Right atrium auricular region (tissue), 2 donors: ENCODE data around the gene PDE10A. TPM values are rescaled to one million over a fixed set of nuclear protein-coding genes. Genes with fewer than 3 reads are reported as not detected.

Source experiments
- DNase-seq: peaks from one replicate; pipeline ENCODE4 v3.0.0-alpha.2; 2019; ENCODE audit warnings: low spot score
- H3K27ac ChIP-seq, 2 donors: fragments of 200-600 bp; sonication (generic); 1 replicate in 1 of 2; 2 replicates in 1 of 2; pipeline ENCODE4 v1.5.1; 2016 to 2019
- H3K27me3 ChIP-seq, 2 donors: fragments of 200-600 bp; sonication (generic); one replicate each; pipeline versions ENCODE4 v1.5.1 to v1.6.0; 2017 to 2019
- H3K36me3 ChIP-seq: fragments of 200-600 bp; sonication (generic); one replicate; pipeline ENCODE4 v1.5.1; 2016
- H3K4me1 ChIP-seq, 2 donors: fragments of 200-600 bp; sonication (generic); one replicate each; pipeline versions ENCODE4 v1.5.1 to v1.6.0; 2017 to 2019
- H3K4me3 ChIP-seq, 2 donors: fragments of 200-600 bp; sonication (generic); 1 replicate in 1 of 2; 2 replicates in 1 of 2; pipeline ENCODE4 v1.5.1; 2017 to 2019; ENCODE audit warnings: mild to moderate bottlenecking in 1 of 2, moderate library complexity in 1 of 2
- H3K9me3 ChIP-seq, 2 donors: fragments of 200-600 bp; sonication (generic); one replicate each; pipeline ENCODE4 v1.5.1; 2019
- total RNA-seq, 2 donors: library from RNA; depleted of rRNA; stranded (reverse); fragments of >200 nt; gene quantifications; one replicate each; pipeline ENCODE4 v1.1.0, GENCODE V29; 2016
- TF ChIP-seq, protein P1 (sequence below), 2 donors: fragments of 200-600 bp; sonication (generic); IDR thresholded peaks; one replicate each; pipeline ENCODE4 v1.5.1; 2019; ENCODE audit warnings: antibody characterized with exemption in 2 of 2

The PDE10A gene
- total RNA-seq, 2 donors from 2014 or later = 3.6 to 4.3 TPM

DNA sequence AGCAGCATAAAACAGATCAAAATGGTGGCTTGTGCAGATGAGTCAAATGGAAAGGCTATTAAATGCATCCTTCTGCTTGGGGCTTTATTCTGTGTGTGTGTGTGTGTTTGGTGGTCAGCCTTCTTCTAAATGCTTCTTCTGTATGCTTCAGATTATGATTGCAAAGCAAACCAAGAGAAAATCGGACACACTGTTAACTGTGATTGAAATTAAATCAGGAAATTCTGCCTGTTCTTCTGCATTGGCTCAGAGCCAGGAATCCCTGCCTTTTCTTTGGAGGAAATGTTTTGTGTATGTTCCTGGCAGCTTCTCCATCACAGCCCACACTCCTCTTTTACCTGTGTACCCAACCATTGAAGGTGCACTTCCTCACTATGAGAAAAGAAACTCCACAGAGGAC lies 22.3 kb upstream of the PDE10A start:
- Histone ChIP-seq H3K9me3 (no peaks in the 10 kb centered on the region), H3K4me3 (no peak overlapping the region), H3K27ac (no peak overlapping the region), H3K27me3 (no peaks in the 10 kb centered on the region), H3K36me3 (no peaks in the 10 kb centered on the region), H3K4me1 (no peaks in the 10 kb centered on the region)
- DNase-seq = no peak
- TF ChIP-seq, protein P1, sequence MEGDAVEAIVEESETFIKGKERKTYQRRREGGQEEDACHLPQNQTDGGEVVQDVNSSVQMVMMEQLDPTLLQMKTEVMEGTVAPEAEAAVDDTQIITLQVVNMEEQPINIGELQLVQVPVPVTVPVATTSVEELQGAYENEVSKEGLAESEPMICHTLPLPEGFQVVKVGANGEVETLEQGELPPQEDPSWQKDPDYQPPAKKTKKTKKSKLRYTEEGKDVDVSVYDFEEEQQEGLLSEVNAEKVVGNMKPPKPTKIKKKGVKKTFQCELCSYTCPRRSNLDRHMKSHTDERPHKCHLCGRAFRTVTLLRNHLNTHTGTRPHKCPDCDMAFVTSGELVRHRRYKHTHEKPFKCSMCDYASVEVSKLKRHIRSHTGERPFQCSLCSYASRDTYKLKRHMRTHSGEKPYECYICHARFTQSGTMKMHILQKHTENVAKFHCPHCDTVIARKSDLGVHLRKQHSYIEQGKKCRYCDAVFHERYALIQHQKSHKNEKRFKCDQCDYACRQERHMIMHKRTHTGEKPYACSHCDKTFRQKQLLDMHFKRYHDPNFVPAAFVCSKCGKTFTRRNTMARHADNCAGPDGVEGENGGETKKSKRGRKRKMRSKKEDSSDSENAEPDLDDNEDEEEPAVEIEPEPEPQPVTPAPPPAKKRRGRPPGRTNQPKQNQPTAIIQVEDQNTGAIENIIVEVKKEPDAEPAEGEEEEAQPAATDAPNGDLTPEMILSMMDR (IDR thresholded peaks at IDR 0.05) = no peak

DNA sequence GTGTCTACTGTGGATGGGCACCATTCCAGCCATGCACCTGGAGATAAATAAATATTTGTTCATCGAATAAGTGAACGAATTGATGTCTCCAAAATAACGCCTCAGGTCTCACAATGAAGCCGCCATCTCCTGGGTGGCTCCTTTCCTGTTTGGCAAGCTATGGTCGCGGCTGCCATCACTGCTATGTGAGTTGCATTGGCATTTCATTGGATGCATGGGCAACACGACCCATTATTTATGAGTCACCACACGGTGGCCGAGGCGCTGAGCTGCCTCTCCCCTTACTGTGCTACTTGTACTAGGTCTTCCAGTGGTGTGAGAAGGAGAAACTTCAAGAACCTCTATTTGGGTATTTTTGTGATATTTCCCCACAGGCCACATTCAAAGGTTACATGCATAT lies 21.3 kb upstream of the PDE10A start:
- Histone ChIP-seq H3K4me1 (no peaks in the 10 kb centered on the region), H3K4me3 (no peak overlapping the region), H3K27ac (no peak overlapping the region), H3K36me3 (no peaks in the 10 kb centered on the region), H3K9me3 (no peaks in the 10 kb centered on the region), H3K27me3 (no peaks in the 10 kb centered on the region)
- DNase-seq = no peak
- TF ChIP-seq, protein P1 (IDR thresholded peaks at IDR 0.05) = no peak

DNA sequence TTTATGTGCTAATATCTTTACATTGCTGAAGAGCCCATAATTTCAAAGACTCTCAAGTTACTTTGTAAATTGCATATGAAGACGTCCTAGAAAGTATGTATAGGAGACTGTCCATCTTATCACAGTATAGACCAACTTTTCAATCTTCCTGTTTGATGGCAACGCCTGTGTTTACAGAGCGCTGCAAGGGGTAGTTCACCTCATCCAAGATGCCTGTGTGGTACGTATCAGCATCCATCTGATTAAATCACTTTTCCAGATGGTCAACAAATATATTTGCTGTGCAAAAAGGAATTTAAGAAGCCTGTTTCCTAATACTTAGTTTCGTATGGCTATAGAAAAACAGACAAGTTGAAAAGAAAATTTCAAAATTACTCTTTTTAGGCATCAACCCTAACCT lies 17.9 kb upstream of the PDE10A start:
- Histone ChIP-seq H3K9me3 (no peaks in the 10 kb centered on the region), H3K4me3 (no peak overlapping the region), H3K36me3 (no peaks in the 10 kb centered on the region), H3K4me1 (no peaks in the 10 kb centered on the region), H3K27me3 (no peaks in the 10 kb centered on the region), H3K27ac (no peak overlapping the region)
- no peak for DNase-seq
- TF ChIP-seq, protein P1 (IDR thresholded peaks at IDR 0.05) = no peak

DNA sequence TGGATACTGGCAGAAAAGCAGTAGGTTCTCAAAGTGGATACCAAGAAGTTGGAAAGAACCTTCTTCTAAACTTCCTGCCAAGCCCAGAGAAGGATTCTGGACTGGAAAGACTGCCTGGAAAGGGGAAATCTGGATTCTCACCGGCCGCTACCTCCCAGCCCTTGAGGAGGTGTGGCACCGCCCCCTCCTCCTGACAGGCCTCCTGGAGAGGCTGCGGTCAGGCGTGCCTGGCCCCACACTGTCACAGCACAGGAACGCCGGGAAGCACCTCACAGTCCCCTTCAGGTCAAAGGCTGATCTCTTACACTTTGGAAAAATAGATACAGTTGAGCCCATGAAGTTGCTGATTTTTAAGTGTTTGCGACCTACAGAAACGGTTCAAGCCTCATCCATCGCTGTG lies 16.3 kb upstream of the PDE10A start:
- Histone ChIP-seq H3K27ac (no peak overlapping the region), H3K9me3 (no peaks in the 10 kb centered on the region), H3K4me1 (no peaks in the 10 kb centered on the region), H3K27me3 (no peaks in the 10 kb centered on the region), H3K4me3 (no peak overlapping the region), H3K36me3 (no peaks in the 10 kb centered on the region)
- no peak for DNase-seq
- TF ChIP-seq, protein P1 (IDR thresholded peaks at IDR 0.05) = no peak

DNA sequence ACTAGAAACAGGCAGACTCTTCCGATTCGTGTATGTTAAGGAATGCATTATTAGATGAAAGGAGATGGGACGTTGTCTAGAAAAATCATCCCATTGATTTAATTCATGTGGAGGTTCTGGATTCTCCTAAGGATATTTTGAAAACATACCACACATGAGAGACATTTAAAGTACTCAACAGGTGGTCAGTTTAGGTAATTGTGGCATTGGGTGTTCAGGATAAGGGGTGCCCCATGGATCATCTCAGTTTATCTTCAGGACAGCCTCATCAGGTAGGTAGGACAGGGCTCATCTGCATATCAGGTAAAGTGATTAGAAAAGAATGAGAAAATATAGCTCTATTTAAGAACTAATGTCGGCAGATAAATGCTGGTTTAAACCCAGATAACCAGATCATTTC lies 15.9 kb upstream of the PDE10A start:
- DNase-seq = no peak
- Histone ChIP-seq H3K27me3 (no peaks in the 10 kb centered on the region), H3K4me1 (no peaks in the 10 kb centered on the region), H3K4me3 (no peak overlapping the region), H3K27ac (no peak overlapping the region), H3K9me3 (no peaks in the 10 kb centered on the region), H3K36me3 (no peaks in the 10 kb centered on the region)
- TF ChIP-seq, protein P1 (IDR thresholded peaks at IDR 0.05) = no peak

DNA sequence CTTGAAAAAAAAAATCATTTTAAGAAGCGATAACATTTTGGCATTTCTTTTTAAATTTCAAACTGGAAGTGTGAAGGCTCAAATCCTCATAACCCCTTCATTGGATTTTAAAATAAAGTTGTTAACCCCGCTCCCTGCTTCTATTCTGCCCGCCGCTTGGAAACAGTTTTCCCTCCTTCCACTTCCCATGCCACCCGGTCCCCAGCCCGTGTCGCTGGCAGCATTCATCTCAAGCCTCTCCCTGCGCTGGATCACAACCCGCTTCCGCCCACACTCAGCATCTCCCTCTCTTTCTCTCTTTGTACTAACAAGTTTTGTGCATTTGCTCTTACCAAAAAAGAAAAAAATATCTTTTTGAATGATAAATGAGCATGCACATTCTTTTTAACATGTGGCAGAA lies 15.4 kb upstream of the PDE10A start:
- no peak for DNase-seq
- H3K4me1 ChIP-seq = no peaks in the 10 kb centered on the region
- no peak overlapping the region for H3K4me3 ChIP-seq
- H3K9me3 ChIP-seq = no peaks in the 10 kb centered on the region
- H3K27me3 ChIP-seq = no peaks in the 10 kb centered on the region
- H3K36me3 ChIP-seq = no peaks in the 10 kb centered on the region
- TF ChIP-seq, protein P1 (IDR thresholded peaks at IDR 0.05) = no peak
- H3K27ac ChIP-seq = no peak overlapping the region
